Activated CD4-positive, alpha-beta T cell treated with anti-CD3 and anti-CD28 coated beads, Interleukin-10, Interleukin-2, amounts not matched to agents 100 ng/mL and 50 ng/mL, durations not matched to agents 16 hours and 8 hours (primary cell): ENCODE data around the gene DNAH14.
"Not testable (repeated sequence)": the region's sequence is repeated elsewhere in the genome, so short reads cannot be mapped to it uniquely, and the experiment has no call there.

Source experiments
- DNase-seq: peaks from one replicate; pipeline ENCODE4 v3.0.0-alpha.2; 2020

DNAH14 gene

GRCh38 chr1:225004396-225004795 is 74.9 kb downstream of the DNAH14 start:
- DNase-seq: no peak

DNA sequence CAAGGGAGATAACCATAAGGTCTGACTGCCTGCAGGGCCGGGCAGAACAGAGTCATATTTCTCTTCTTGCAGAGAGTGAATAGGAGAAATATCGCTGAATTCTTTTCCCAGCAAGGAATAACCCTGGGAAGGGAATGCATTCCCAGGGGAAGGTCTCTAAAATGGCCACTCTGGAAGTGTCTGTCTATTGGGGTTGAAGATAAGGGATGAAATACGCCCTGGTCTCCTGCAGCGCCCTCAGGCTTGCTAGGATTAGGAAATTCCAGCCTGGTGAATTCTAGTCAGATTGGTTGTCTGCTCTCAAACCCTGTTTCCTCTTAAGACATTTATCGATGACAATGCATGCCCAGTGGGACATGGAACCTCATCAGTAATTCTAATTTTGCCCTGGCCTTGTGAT is 76.9 kb downstream of the DNAH14 start:
- DNase-seq: not testable (repeated sequence)

- DNase-seq: not testable (repeated sequence)
Observed at GRCh38 chr1:225008050-225008449, 78.6 kb downstream of the DNAH14 start.

DNA sequence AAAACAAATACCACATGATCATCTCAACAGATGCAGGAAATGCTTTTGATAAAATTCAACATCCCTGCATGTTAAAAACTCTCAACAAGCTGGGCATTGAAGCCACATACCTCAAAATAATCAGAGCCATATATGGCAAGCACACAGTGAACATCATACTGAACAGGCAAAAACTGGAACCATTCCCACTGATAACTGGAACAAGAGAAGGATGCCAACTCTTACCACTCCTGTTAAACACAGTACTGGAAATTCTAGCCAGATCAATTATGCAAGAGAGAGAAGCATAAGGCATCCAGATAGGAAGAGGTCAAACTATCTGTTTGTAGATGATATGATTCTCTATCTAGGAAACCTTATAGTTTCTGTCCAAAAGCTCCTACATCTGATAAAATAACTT is 91.6 kb downstream of the DNAH14 start:
- no peak for DNase-seq

DNA sequence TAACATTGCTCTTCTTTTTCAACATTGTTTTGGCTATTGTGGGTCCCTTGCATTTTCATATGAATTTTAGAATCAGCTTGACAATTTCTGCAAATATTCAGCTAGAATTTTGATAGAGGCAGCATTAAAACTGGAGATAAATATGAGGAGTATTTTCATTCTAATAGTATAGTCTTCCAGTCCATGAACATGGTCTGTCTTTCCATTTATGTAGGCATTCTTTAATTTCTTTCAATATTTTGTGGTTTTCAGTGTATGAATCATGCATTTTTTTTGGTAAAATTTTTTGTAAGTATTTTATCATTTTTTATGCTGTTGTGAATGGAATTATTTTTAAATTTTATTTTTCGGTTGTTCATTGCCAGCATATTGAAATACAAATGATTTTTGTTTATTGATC is 97.2 kb downstream of the DNAH14 start:
- no peak for DNase-seq

GRCh38 chr1:225036441-225036840 is 107.0 kb downstream of the DNAH14 start:
- not testable (repeated sequence) for DNase-seq

DNA sequence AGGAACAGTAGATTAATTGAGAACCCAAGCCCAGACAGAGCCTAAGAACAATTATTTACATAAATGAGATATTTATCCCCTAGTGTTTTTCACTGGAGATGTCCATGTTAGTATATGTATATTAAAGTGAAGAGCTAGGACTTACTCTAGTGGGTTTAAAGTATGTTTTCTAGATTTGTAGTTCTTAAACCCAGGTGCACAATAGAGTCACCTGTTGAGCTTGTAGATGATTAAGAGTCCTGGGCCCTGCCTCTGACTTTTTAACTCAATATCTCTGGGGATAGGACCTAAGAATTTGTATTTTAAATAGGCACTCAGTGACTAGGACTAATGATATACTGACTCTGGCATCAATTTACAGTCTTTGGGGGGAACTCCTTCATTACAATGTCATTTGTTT is 112.8 kb downstream of the DNAH14 start:
- DNase-seq: no peak

- DNase-seq: no peak
Observed at GRCh38 chr1:225044258-225044657, 114.8 kb downstream of the DNAH14 start.

DNA sequence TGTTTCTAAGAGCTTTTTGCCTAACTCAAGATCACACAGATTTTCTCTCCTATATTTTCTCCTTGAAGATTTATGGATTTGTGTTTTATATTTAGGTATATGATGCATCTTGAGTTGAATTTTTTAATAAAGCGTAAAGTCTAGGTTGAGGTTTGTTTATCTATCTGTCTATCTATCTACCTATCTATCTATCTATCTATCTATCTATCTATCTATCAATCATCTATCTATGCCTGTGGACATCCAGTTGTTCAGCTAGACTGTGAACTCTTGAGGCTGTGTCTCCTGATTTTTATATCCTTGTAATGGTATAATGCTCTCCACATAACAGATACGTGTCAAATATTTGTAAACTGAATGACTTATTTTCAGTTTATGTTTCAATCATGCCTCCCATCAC is 120.1 kb downstream of the DNAH14 start:
- no peak for DNase-seq

DNA sequence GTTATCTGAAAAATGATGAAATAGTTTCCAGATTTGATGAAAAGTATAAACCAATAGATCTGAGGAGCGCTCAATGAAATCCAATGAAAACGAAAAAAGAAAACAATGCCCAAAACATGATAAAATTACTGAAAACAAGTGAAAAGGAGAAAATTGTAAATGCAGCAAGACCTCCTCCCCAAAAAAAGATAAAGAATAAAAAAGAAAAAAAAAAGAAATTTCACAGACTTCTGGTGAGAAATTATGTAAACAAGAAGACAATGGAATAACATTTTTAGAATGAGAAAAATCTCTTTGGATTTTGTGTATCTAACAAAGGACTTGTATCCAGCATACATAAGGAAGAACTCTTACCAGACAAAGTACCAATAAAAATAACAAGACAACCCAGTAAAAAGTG is 134.2 kb downstream of the DNAH14 start:
- DNase-seq: no peak

GRCh38 chr1:225070972-225071371 is 141.5 kb downstream of the DNAH14 start:
- DNase-seq: no peak

- no peak for DNase-seq
Observed at GRCh38 chr1:225097175-225097574, 167.7 kb downstream of the DNAH14 start.

GRCh38 chr1:225111000-225111399 is 181.5 kb downstream of the DNAH14 start:
- DNase-seq: no peak

DNA sequence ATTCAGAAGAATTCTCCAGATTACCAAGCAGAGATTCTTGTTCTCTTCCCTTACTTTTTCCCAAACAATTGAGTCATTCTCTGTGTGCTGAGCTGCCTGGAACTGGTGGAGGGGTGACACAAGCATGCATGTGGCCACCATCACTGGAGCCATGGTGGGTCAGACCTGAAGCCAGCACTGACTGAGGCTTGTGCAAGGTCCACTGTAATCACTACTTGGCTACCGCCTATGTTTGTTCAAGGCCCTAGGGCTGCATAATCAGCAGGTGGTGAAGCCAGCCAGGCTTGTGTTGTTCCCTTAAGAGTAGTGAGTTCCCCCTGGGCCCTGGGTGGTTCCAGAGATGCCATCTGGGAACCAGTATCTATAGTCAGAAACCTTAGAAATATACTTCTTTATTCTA is 183.8 kb downstream of the DNAH14 start:
- no peak for DNase-seq

GRCh38 chr1:225114354-225114990 is 185.0 kb downstream of the DNAH14 start:
- DNase-seq: no peak

DNA sequence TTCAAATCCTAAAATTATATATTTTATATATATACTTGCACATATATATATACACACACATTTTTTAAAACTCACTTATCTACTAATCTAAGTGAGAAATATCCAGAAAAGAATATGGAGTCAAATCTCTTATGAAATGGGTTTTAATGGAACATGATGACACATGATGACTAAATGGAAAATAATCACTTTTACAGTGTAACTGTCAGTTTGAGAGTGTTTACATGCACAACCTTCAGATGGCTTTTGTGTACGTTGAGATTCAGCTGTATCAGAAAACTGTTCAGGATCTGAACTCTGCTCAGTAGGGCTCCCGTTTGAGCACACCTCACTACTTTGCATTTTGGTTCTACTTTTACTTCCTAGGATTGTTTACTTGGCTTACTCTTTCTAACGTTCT is 189.8 kb downstream of the DNAH14 start:
- DNase-seq: no peak

- DNase-seq: no peak
Observed at GRCh38 chr1:225121095-225121494, 191.6 kb downstream of the DNAH14 start.

GRCh38 chr1:225131869-225132268 is 202.4 kb downstream of the DNAH14 start:
- no peak for DNase-seq

GRCh38 chr1:225137976-225138375 is 208.5 kb downstream of the DNAH14 start:
- DNase-seq: no peak

DNA sequence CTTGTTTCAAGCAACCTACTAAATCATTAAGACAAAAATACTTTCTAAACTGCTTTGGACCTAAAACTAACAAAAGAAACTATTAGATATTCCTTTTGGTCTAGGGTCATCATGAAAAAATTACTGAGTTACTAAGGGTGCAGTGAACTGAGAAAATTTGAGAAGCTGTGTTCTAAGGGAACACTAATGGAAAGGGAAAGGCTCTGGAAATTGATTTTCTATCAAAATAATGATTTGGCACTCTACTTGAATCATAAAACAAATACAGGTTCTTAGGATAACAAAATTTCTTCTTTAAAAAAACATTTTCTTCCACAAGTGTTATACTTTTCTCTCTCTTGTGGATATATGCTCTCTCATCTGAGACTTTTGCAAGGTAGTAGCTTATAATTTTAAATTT is 213.5 kb downstream of the DNAH14 start:
- DNase-seq: no peak

GRCh38 chr1:225146478-225146877 is 217.0 kb downstream of the DNAH14 start:
- DNase-seq: no peak

GRCh38 chr1:225147791-225148190 is 218.3 kb downstream of the DNAH14 start:
- not testable (repeated sequence) for DNase-seq

GRCh38 chr1:225152061-225152460 is 222.6 kb downstream of the DNAH14 start:
- no peak for DNase-seq

DNA sequence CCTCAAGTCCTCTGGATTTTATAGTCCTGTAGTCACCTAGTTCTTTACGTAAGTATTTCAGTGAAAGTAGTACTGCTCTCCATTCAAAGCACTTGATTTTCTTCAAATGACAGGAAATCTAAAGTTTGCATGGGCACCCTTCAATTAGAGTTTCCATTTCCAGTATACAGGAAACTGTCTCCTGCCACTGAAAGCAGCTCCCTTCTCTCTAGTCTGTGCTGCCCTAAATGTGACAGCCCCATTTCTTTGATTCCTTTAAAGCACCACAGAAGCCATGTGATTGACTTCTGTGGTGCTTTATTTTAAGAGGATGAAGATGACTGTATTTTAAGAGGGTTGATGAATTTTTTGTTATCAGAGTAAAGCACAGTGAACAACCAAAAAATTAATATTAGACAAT is 226.1 kb downstream of the DNAH14 start:
- peak; percentile 3 for DNase-seq

DNA sequence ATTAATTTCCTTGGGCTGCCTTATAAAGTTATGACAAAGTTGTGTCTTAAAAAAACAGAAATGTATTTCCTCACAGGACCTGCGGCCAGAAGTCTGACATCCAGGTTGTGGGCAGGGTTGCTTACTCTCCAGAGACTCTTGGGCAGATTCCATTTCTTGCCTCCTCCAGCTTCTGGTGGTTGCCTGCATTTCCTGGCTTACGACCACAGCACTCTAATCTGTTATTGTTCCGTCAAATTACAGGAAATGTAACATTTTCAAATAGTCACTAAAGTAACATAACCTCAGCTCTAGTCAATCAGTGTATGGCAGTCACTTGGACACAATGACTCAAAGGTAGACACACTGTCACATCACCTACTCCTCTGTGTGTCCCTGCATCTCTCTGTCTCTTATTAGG is 226.8 kb downstream of the DNAH14 start:
- DNase-seq: peak; percentile 13

GRCh38 chr1:225158291-225158690 is 228.8 kb downstream of the DNAH14 start:
- DNase-seq: no peak
